HS-27A (cell line): ENCODE data around the gene NRXN2.

ENCODE experiments used
- DNase-seq: peaks from one replicate; pipeline ENCODE4 v3.0.0-alpha.2; 2012; ENCODE audit warnings: low read depth, missing footprints

The NRXN2 gene

DNA sequence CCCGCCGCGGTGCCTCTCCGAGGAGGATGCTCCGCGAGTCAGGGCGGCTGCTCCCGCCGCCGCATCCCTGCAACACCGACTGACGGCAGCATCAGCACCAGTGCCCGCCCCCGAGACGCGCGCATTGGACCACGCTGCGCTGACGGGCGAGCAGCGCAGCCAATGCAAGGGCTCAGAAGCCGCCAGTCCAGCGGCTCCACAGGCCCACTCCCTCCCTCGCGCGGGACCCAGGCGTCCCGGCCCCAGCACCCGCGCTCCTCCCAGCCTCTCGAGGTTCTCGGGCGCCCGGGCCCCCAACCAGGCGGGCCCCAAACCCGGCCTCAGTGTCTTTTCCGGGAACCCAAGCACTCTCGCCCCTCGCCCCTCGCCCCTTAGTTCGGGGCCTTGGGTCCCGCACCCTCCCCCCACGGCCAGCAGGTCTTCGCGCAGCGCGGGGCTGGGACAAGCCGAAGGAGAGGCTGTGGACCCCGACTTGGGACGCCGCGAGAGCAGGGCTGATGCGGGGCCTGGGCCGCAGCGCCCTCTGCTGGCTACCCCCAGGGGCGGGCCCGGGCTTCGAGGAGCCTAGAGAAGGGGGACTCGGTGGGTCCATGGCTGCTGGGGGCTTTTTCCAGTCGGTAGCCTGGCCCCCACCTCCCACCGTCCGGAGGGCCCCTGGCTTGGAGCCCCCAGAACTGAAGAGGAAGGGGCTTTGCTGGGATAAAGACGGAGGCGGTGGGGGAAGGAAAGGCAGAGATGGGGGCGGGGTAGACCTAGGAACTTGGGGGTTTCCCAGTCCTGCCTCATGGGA is at the start of gene NRXN2:
Gene NRXN2, minus strand, starts transcription at position 81 of the 790 bp plus-strand sequence. CDS start 9,498 bp downstream, outside the sequence.
- peak; percentile 51 for DNase-seq

- no peak for DNase-seq
These were observed 49.5 kb upstream of the NRXN2 start for GRCh38 chr11:64772303-64773018.

- DNase-seq: no peak
These were observed 48.9 kb upstream of the NRXN2 start for GRCh38 chr11:64771861-64772260.

GRCh38 chr11:64770120-64770519 is 47.1 kb upstream of the NRXN2 start:
- DNase-seq: no peak

- no peak for DNase-seq
These were observed 46.3 kb upstream of the NRXN2 start for GRCh38 chr11:64769283-64769682.

DNA sequence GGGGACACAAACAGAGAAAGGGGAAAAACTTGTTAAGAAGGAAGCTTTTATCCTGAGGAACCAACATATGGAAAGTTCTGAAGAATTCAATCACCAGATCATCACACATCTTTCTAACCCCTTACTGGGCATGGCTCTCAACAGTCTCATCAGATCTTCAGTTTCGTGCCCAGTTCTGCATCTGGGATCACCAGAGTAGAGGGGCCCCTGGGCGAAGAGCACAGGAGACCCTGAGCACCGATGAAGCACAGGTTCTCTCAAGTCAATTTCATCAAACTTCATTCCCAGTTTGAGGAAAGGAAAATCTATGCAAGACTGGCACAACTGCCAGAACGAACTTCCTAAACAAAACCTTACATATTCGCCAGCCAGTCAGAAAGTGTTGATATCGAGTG is 45.3 kb upstream of the NRXN2 start:
- DNase-seq: no peak

DNA sequence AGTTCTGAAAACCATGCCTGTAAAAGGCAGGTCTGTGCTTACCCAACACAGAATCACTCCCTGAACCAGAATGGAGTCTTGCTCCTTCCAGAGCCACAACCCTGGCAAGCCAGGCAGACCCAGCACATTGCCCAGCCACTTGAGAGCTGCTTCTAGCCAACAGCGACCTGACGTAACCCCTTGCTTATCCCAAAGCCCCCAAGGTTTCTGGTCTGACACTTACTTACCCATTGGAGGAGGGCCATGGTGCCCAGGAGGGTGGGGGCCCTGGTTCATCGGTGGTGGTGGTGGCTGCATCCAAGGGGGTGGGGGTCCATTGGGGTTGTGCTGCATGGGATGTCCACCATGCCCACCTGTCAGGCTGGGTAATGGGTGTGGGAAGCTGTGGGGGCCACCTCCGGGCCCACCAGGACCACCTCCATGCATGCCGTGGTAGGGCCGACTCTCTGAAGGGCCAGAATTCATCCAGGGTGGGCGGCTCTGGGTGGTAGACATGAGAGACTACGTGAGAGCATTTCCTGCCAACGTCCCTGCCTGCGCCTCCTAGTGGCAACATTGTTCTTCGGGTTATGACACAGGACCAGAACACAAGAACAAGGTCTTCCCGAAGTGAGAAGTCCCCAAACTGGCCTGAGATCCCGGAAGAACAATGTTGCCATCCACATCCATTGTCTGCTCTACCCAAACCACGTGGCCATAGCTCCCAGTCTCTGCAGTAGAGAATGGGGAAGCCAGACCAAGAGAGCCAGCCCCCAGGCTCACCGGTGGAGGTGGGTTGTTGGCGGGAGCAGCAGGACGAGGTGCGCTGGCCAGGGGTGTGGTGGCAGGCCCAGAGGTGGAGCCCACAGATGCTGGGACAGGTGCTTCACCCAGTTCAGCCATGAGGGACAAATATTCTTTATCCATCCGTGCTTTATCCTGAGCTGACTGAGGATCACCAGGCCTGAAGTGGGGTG is 44.6 kb upstream of the NRXN2 start:
- no peak for DNase-seq

DNA sequence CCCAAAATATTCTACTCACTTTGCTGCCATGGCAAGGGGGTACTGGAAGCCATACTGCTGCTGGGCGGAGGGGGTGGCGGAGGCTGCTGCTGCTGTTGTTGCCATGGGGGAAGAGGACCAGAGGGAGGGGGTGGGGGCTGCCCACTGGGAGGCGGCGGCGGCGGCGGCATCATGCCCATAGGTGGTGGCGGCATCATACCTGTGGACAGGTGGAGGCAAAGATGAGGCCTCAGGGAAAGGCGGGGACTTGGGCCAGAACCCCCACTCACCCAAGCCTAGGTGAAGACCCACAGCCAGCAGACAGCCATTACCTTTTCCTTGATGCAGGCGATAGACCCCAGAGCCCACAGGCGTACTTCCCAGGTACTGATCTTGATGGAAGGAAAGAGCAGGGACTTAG is 43.9 kb upstream of the NRXN2 start:
- no peak for DNase-seq

DNA sequence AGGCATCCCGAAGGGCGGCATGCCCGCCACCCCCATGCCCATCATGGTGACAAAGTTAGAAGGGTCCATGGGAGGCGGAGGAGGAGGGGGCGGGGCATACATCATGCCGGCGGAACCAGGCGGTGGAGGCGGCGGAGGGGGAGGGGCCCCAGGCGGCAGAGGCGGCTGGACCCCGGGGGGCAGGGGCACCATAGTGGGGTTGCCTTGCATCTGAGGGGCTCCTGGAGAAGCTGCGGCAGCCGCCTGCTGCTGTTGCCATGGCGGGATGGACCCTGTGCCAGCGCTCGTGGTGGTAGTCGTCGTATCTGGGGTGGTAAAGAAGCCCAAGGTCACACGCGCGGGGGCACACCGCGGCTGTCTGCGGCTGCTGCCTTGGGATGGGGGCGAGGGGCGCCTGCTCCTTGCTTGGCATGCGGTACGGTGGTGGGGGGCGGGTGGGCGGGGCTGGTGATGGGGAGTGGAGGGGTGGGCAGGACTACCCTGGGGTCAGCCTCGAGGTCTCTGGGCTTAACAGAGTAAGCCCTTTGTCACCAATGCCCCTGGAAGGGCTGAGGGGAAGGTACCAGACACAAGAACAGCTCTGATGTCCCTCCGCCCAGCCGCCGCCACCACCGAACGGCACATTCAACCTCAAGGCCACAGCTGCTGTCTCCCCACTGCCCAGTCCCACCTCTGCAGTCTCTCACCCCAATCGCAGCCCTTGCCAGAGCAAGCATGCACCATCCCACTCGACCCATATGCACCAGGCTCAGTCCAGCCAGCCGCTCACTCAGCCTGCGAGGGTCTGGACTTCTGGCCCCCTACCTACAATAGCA is 43.1 kb upstream of the NRXN2 start:
- no peak for DNase-seq

- no peak for DNase-seq
These were observed 42.4 kb upstream of the NRXN2 start for GRCh38 chr11:64765291-64765850.

DNA sequence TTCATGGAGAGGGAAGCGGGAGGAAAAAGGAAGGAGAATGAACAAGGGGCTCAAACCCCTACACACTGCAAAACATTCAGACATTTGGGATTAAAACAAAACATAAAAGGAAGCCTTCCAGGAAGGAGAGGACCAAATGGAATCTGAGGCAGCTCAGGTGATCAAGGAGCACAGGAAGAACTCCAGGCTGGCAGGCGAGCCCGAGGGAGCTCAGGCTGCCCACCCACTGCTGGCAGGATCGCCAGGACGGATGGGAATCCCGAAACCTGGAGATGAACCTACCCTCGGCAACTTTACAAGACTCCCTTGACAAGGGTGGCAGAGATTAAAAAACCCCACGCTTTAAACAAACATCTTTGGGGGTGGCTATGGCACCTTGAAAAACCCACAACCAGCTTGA is 41.8 kb upstream of the NRXN2 start:
- no peak for DNase-seq

DNA sequence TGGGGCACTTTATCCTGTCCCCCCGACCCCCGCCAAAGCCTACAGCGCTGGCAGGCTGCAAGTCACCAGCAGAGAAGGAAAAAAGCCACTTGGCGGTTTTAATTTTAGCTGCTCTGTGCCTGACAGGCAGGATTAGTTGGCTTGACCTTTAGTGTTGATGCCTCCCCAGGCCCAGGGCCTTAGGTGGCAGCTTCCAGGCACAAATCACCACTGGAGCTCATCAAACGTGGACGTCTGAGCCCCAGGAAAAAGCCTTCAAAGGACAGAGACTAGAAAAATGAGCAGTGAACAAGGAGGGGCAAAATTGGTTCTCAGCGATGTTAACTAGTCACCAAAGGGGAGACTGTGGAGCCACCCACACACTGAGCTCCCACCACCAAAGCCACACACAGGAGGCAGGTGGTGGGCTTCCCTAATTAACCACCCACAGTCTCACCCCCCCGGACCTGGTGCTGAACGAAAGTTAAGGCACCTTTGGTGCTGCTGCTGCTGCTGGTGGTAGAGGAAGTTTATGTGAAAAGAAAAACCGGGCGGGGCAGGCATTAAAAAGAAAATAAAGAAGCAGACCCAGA is 41.1 kb upstream of the NRXN2 start:
- no peak for DNase-seq

- no peak for DNase-seq
These were observed 40.6 kb upstream of the NRXN2 start for GRCh38 chr11:64763526-64764039.

DNA sequence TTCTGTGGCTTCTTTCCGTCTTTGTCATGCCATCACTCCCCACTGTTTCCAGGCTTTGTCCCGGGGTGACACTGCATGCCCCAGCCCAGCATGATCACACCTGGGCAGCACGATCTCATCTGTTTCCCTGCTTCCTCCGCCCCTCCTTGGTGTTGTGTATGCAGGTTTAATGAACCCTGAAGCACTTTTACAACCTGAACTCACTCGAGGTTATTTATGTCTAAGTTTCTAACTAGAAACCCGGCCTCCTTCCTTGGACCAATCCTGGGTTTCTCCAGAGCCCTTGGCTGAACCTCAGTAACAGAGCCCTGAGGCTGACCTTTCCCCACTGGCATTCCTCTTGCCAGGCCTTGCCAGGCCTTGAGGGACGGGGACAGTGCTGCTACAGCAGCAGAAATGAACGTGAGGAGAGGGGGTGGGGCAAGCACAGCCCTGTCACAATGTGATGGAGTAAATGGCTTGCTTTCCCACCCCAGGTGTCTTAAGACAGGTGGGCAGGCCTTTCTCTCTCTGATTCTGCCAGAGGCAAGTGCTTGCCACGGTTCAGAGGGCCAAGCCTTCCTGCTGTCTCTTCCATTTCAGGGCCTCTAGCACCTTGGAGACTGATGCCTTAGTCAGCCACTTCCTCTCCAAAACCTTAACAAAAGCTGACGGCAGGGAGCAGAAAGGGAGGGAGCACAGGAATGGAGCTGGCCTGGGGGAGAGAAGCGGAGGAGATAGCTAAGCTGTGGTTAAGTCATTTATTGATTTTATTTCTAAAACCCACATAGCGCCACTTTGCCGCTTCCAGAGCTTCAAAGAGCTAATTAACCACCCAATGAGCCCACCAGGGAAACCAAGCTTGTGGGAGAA is 39.9 kb upstream of the NRXN2 start:
- DNase-seq: no peak

- no peak for DNase-seq
These were observed 39.3 kb upstream of the NRXN2 start for GRCh38 chr11:64762277-64762673.

DNA sequence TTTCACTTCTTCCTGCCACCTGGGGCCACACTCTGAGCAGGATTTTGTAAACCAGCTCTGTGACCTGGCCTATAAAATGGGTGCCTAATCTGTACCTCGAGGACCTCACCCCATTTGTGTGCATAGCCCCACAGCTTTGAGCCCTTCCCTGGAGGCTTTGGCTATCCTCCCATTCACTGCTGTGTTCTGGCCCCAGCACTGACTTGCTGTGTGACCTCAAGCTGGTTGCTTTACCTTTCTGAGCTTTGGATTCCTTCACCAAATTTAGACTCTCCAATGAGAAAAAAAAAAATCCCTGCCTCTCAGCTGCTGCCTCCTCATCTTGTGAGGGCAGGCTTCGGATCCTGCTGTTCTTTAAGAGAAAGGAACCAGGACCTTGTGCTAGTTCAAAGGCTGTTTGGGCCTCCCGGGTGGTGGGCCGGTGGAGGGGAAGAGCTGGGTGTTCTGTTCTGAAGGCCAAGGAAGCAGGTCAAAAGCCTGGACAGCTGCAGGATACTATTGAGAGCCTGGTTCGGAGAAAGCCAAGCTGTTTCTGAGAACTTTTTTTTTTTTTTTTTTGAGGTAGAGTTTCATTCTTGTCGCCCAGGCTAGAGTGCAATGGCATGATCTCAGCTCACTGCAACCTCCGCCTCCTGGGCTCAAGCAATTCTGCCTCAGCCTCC is 37.9 kb upstream of the NRXN2 start:
- DNase-seq: no peak

DNA sequence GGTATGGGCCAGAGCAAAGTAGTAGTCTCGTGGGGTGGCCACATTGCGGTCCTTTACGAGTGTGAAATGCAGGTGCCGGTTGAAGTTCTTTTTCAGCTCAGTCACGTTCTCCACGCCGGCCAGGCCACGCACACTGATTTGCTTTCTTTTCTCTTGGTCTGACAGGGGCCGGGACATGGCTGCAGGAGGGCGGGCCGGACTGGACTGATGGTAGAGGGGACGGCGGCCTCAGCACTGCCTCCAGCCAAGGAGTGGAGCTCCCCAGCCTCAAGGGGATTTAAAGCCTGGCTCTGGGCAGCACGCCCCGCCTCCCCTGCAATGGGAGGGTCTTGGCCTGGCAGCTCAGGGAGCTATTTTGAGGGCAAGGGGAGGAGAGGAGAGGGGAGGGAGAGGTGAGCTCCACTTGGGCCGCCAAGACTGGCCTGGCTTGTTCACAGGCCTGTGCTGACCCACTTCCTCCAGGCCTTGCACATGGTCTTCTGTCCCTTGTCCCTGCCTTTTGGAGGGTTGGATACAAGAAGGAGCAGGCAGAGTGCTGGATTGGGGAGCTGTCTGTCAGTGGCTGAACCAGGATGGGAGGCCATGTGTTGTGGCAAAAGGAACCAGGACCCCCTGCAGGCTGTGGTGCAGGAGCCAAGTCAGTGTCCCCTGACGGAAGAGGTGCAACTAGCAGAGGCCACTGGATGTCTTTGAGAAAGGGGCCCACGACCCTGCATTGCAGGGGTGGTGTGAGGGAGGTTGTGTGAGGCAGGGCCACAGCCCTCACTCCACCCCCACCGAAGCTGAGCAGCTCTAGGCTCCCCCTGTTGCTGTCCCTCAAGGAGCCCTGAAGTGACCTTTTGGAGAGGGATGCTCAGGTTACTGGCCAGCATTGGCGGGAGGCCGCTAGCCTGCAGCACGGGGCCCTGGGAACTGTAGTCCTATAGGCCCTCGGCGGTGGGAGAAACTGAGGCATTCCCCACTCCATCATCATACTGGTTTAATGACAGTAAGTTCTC is 37.0 kb upstream of the NRXN2 start, which contains the start of gene PYGM:
Gene PYGM, minus strand, starts transcription at position 253 of the 998 bp plus-strand sequence. Its CDS starts 76 bp downstream, at position 177.
- no peak for DNase-seq
